Ramos (cell line): Measurements from ENCODE around the gene MLLT10.

ENCODE experiments used
- in situ Hi-C: fragments of 300-500 bp; cut with MboI; formaldehyde crosslinking; loops from one replicate; pipeline ENCODE4 v1.14.3; 2022; ENCODE audit warnings: low sequenced_read_pairs; ENCODE audit not compliant: unreplicated experiment

The MLLT10 gene

GRCh38 chr10:21533467-21534279 lies at the start of gene MLLT10:
TSS of gene MLLT10 (plus strand) at chr10:21534232. CDS start at chr10:21534645, 413 bp downstream.
- in situ Hi-C loops: no loop called here

DNA sequence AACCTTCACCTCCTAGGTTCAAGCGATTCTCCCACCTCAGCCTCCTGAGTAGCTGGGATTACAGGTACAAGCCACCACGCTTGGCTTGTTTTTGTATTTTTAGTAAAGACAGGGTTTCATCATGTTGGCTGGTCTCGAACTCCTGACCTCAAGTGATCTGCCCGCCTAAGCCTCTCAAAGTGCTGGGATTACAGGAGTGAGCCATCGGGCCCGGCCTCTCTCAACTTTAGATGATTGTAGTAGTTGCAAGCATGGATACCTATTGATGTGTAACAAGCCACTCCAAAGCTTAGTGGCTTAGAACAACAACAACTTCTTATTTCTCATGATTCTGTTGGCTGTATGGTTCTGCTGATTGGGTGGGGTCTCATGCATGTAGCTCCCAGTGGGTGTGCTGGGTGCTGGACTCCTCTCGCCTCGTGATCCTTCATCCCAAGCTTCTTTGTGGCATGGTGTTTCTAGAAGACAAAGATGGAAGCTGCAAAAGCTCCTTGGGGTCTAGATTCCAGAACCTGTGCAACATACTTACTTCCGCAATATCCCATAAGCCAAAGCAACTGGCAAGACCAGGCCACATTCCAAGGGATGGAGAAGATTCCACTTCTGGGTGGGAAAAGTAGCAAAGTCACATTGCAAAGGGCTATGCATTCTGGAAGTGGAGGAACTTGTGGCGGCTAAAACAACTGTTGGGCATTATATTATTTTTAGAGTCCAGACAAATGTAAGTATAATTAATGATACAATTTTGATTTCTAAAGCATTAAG lies 46.4 kb upstream of the MLLT10 start:
- in situ Hi-C loops: loop anchor here (25.0 kb wide), 1 partner anchor 1500 kb away; no protein-coding TSS in a partner anchor

DNA sequence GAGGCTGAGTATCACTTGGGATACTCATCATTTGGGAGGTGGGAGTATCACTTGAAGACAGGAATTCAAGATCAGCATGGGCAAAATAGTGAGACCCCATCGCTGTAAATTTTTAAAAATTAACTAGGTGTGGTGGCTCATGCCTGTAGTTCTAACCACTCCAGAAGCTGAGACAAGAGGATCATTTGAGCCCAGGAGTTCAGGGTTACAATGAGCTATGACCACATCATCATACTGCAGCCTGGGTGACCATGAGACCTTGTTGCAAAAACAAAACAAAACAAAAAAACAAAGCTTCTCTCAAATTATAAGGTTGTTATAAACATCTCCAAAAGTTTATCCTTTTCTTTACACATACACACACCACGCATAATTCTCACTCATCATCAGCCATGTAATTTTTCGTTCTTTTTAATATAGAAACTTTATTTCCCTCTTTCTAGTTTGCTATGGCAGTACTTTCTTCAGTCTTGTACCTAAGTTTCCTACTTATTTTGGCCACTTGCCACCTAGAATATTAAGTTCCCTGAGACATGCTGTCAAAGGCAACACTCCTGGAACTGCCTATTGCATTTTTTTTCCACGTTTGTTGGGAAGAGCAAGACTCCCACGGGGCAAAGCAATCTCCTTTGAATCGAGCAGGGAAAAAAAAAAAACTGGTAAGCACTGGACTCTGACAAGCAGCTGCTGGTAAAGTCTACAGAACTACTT lies 45.6 kb upstream of the MLLT10 start:
- in situ Hi-C loops: loop anchor here (25.0 kb wide), 1 partner anchor 1499 kb away; no protein-coding TSS in a partner anchor

DNA sequence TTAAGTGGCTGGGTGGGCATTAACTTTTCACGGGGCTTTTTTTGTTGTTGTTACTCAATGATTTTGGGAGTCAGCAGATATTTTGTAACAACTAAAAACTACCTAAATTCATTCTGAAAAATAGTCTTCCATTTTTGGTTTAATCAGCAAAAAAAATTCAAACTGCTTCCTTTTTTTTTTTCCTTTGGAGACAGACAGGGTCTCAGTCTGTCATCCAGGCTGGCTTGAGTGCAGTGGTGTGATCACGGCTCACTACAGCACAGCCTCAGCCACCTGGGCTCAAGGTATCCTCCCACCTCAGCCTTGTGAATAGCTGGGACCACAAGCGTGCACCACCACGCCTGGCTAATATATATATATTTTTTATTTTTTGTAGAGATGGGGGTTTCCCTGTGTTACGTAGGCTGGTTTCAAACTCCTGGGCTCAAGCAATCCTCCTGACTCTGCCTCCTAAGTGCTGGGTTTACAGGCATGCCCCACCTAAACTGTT lies 45.0 kb upstream of the MLLT10 start:
- in situ Hi-C loops: loop anchor here (25.0 kb wide), 1 partner anchor 1498 kb away; no protein-coding TSS in a partner anchor

DNA sequence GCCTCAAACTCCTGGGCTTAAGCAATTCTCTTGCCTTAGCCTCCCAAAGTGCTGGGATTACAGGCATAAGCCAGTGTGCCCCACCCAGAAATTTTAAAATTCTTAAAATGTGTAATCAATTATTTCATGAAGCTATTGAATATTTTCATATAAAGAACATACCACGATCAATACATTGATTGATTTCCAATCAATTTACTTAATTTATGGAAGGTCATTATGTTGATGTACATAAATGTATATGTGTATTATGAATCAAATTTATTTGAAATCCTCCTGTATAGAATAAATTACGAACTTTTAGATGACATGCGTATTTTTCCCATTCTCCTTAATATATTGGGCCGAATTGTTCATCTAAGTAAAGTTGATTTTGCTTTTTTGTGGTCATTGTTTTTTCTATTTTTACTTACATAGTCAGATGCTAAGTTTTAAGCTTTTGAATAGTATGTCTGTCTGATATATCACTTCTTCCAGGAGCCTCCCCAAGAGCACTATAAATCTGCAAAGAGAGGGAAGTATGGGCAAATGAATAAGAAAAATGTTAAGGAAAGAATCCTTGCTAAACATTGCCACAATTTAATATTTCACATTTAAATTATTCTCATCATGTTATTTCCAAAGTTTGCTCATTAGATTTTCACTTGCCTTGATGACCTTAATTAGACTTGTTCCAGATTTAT lies 43.9 kb upstream of the MLLT10 start:
- in situ Hi-C loops: loop anchor here (10.0 to 25.0 kb wide), 2 partner anchors 245 to 1497 kb away; no protein-coding TSS in a partner anchor

- in situ Hi-C loops: loop anchor here (10.0 to 25.0 kb wide), 2 partner anchors 244 to 1497 kb away; no protein-coding TSS in a partner anchor
Measured at GRCh38 chr10:21490711-21491105, 43.3 kb upstream of the MLLT10 start.

DNA sequence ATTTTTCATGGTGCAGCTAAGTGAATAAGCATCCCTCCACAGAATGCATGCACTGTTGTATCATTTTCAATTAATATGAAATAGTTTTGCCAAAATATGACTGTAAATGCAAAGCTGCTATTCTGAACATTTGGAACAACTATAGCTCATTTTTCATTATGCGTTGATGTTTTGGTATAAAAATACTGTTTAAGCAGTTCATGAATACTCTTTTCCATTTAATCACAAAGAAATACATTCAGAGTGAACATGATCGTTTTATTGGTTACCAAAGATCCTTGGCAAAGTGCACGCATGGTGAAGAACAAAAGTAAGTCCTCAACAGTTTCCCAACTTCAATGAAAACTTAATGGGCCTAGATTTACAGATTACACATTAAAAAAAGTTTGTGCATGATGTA lies 41.6 kb upstream of the MLLT10 start:
- in situ Hi-C loops: loop anchor here (10.0 to 25.0 kb wide), 2 partner anchors 242 to 1495 kb away; no protein-coding TSS in a partner anchor

DNA sequence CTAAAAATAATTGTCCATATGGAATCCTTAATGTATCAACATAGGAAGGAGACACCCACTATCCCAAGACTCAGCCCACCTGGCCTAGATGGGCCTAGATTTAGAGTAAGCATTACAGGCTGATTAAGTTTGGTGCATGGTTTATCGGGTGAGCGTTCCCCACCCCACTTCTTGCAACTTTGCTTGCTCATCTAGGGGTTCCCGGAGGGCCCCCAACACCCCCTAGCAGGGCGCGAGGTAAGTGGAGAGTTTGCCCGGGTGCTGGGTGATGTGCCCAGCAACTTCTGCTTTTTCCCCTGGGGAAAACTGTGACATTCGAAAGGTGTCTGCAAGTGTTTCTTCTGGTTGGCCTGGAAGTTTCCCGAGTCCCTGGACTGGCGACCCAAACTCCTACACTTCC lies 40.2 kb upstream of the MLLT10 start:
- in situ Hi-C loops: loop anchor here (10.0 to 25.0 kb wide), 2 partner anchors 241 to 1494 kb away; no protein-coding TSS in a partner anchor

DNA sequence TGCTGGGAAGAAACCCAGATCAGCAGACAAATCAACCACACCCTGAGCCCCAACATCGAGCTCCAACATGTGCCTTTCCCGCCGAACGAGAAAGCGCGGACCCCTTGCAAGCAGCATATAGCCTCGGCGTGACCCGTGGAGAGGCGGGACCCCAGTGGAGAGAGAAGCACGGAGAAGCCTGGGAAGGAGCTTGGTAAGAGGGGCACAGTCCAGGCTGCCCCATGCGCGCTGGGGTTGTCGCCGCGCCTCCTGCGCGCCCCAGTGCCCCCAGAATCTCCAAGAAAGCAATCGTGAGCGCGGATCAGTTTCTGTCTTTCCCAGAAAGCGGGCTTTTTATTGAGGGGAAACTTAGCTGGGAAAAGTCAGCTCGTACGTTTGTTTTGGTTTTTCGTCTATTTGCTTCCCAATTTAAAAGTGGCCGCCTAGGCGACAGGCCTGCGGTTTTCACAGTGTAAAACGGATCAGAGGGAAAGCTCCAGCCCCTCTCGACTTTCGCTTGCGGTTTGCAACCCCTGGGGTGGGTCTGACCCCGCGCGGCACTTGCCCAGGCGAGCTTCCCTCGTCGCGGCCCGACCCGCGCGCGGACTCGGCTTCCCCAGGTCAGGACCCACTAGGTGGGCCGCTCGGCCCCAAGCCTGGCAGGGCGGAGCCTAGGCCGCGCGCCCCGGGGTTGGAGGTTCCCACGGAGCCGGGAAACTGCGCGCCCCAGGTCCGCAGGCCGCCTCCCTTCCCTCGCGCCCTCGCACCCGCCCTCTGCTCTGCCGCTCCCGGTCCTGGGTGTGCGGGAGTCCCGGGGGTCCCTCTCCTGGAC lies 39.6 kb upstream of the MLLT10 start:
- in situ Hi-C loops: loop anchor here (10.0 to 25.0 kb wide), 2 partner anchors 240 to 1493 kb away; no protein-coding TSS in a partner anchor

DNA sequence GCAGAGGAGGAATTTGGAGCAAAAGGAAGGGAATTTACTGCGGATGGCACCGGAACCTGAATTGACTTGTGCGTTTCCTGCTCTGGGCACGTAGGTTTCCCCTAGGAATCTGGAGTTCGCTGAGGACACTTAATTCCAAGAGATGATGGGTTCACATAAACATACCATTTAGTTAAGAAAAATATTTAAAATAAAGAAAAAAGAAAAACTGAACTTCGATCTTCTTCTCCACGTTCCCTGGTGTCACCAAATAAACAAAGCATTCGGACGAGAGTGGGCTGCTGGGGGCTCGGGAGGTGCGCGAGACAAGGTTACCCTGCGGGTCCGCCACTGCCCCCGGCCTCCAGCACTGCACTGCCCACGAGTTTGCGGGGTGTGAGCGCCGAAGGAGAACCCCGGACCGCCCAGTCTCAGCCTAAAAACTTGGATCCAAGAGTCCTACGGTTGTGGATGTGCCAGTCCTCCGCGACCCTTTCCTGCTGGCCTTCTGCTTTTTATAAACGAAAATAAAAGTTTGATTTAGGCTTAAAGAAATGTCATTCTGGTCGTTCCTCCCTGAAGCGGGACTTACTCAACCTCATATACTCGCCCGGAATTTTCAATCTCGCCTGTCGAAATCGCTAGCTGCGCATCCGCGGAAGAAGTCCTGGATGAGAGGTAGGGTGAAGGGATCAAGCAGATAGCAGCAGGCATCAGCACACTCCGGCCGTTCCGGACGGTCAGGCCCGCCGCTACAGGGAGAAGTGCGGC lies 38.9 kb upstream of the MLLT10 start:
- in situ Hi-C loops: loop anchor here (10.0 to 25.0 kb wide), 2 partner anchors 240 to 1492 kb away; no protein-coding TSS in a partner anchor

DNA sequence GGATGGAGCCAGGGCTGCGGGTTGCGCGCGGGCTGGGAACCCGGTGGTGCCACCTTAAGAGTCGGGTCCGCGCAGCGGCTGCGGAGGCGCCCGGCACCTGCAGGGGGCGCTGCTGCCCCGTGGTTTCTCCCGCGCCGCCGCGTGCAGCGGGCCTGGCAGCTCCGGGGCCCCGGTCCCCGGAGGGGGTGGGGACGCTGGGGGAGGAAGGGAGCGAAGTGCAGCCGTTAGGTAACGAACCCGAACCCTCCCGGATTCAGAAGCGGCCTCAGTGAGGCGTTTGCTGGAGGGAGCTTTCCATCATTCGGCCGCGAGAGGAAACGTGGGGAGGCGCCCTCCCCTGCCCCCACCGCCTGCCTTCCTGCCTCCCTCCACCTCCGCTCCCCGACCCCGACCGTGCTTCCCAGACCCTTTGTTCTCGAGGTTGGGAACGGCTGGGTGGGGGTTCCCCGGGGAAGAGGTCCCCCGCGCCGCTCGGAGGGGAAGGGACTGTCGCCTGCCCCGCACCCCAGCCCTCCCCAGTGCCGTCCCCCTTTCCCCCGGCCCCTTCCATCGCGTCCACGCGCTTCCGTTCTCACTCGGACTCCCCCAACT lies 38.2 kb upstream of the MLLT10 start:
- in situ Hi-C loops: loop anchor here (10.0 to 25.0 kb wide), 2 partner anchors 239 to 1491 kb away; no protein-coding TSS in a partner anchor

DNA sequence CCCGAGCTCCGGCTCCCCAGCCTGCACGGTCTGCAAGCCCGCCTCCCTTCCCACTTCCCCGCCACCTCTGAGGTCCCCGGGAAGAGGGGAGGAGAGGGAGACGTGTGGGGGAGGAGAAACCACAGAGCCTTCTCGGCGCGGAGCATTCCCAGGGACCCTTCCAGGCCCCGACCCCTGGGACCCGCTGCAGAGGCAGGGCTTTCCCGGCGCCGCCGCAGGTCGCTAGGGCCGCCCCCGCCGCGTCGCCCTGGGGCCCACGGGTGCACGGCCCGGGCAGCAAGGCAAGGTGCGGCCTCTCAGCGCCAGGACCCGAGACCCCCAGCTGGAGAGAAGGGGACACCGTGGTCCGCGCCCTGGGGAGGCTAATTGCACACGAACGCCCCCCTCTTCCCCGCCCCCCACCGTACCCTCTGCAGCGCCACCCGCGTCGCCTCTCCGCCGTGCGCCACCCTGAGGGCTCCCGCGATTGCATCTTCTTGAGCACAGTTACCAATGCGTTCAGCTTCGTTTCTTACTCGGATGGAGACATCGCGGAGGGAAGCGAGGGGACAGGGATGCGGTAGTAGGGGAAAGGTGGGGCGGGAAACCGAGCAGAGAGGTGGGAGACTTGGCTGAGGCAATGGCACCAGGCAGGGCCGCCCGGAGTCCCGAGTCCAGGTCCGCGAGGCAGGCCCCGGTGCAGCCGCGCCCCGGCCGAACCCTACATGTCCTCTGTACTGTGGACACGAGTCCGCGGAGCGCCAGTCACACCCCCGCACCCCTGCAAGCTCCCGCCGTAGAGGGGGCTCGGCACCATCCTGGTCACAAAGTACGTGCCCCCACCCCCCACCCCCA lies 37.5 kb upstream of the MLLT10 start:
- in situ Hi-C loops: loop anchor here (10.0 to 25.0 kb wide), 2 partner anchors 238 to 1491 kb away; no protein-coding TSS in a partner anchor

- in situ Hi-C loops: loop anchor here (10.0 to 25.0 kb wide), 2 partner anchors 238 to 1490 kb away; no protein-coding TSS in a partner anchor
Measured at GRCh38 chr10:21497177-21497807, 36.7 kb upstream of the MLLT10 start.

DNA sequence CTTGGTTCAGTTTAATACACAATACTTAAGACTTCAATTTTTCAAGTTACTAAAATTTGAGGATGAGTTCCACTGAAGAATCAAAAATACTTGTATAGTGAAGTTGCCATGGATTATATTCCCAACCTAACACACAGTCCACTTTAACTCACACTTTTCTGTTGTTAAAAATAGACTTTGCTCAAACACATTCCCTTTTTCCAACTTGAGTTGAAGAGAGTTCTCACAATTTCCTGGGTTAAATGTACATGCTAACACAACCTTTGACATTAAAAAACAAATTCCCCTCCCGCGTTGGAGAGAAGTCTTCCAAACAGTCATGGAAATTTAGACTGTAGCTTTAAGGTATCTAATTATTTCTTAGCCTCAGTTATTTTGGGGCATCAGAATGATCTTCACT lies 35.7 kb upstream of the MLLT10 start:
- in situ Hi-C loops: loop anchor here (10.0 to 25.0 kb wide), 2 partner anchors 236 to 1489 kb away; no protein-coding TSS in a partner anchor

GRCh38 chr10:21498986-21499385 lies 35.0 kb upstream of the MLLT10 start:
- in situ Hi-C loops: loop anchor here (10.0 to 25.0 kb wide), 2 partner anchors 236 to 1488 kb away; no protein-coding TSS in a partner anchor
